ENCODE measurements around the gene BAIAP2L1.
"Not testable (repeated sequence)": the region's sequence is repeated elsewhere in the genome, so short reads cannot be mapped to it uniquely, and the experiment has no call there.

Gene BAIAP2L1

GRCh38 chr7:98400542-98401340, at the start of gene BAIAP2L1:
TSS of gene BAIAP2L1 (minus strand) at chr7:98401090. CDS start at chr7:98400852, 238 bp downstream.
- H3K4me3 ChIP-seq (ENCODE audit: low read depth, low read length), result no peak within 1 kb of the TSS
- DNase-seq (ENCODE audit: low read depth), result peak; percentile 40
- TF ChIP-seq MAX (IDR thresholded peaks at IDR 0.05; ENCODE audit: low read depth, low read length), result no peak
- no peak for TF ChIP-seq POLR2A (IDR thresholded peaks at IDR 0.05; ENCODE audit: extremely low read depth, insufficient read length)
- TF ChIP-seq MYC (IDR thresholded peaks at IDR 0.05; ENCODE audit: low read depth, low read length), result no peak
- TF ChIP-seq CTCF (IDR thresholded peaks at IDR 0.05; ENCODE audit: low read depth, low read length), result no peak

- TF ChIP-seq MAX (IDR thresholded peaks at IDR 0.05; ENCODE audit: low read depth, low read length), result no peak
- no peak for TF ChIP-seq CTCF (IDR thresholded peaks at IDR 0.05; ENCODE audit: low read depth, low read length)
- no peak for TF ChIP-seq MYC (IDR thresholded peaks at IDR 0.05; ENCODE audit: low read depth, low read length)
- H3K4me3 ChIP-seq (ENCODE audit: low read depth, low read length), result no peak overlapping the region
- no peak for DNase-seq (ENCODE audit: low read depth)
Measured at GRCh38 chr7:98448766-98449165, 47.9 kb upstream of the BAIAP2L1 start.

- not testable (repeated sequence) for DNase-seq (ENCODE audit: low read depth); H3K4me3 ChIP-seq (ENCODE audit: low read depth, low read length)
Measured at GRCh38 chr7:98440992-98441391, 40.1 kb upstream of the BAIAP2L1 start.

GRCh38 chr7:98439484-98439883, 38.6 kb upstream of the BAIAP2L1 start:
- TF ChIP-seq MAX (IDR thresholded peaks at IDR 0.05; ENCODE audit: low read depth, low read length) (no peak), CTCF (IDR thresholded peaks at IDR 0.05; ENCODE audit: low read depth, low read length) (no peak), POLR2A (IDR thresholded peaks at IDR 0.05; ENCODE audit: extremely low read depth, insufficient read length) (no peak), MYC (IDR thresholded peaks at IDR 0.05; ENCODE audit: low read depth, low read length) (no peak)
- H3K4me3 ChIP-seq (ENCODE audit: low read depth, low read length), result no peak overlapping the region
- no peak for DNase-seq (ENCODE audit: low read depth)

GRCh38 chr7:98434087-98434486, 33.2 kb upstream of the BAIAP2L1 start:
- H3K4me3 ChIP-seq (ENCODE audit: low read depth, low read length), result no peak overlapping the region
- TF ChIP-seq CTCF (IDR thresholded peaks at IDR 0.05; ENCODE audit: low read depth, low read length) (no peak), MAX (IDR thresholded peaks at IDR 0.05; ENCODE audit: low read depth, low read length) (no peak), MYC (IDR thresholded peaks at IDR 0.05; ENCODE audit: low read depth, low read length) (no peak), POLR2A (IDR thresholded peaks at IDR 0.05; ENCODE audit: extremely low read depth, insufficient read length) (no peak)
- DNase-seq (ENCODE audit: low read depth), result peak; percentile 25

GRCh38 chr7:98429799-98430198, 28.9 kb upstream of the BAIAP2L1 start:
- TF ChIP-seq POLR2A (IDR thresholded peaks at IDR 0.05; ENCODE audit: extremely low read depth, insufficient read length) (no peak), MYC (IDR thresholded peaks at IDR 0.05; ENCODE audit: low read depth, low read length) (no peak), CTCF (IDR thresholded peaks at IDR 0.05; ENCODE audit: low read depth, low read length) (no peak), MAX (IDR thresholded peaks at IDR 0.05; ENCODE audit: low read depth, low read length) (peak; percentile 26; the same call in 1 of the 2 replicates)
- no peak overlapping the region for H3K4me3 ChIP-seq (ENCODE audit: low read depth, low read length)
- DNase-seq (ENCODE audit: low read depth), result no peak

Data from NB4 (cell line).